GM23248 (cell line): ENCODE results near the gene MYNN. TPM values are rescaled to one million over a fixed set of nuclear protein-coding genes. Genes with fewer than 3 reads are reported as not detected.

Source experiments
- DNase-seq: peaks from one replicate; pipeline ENCODE4 v3.0.0-alpha.2; 2015
- H2AFZ ChIP-seq: fragments of 200-600 bp; sonication (generic); 2 replicates; pipeline ENCODE4 v1.6.1; 2016; ENCODE audit warnings: antibody characterized with exemption
- H3F3A ChIP-seq: fragments of 200-600 bp; sonication (generic); 2 replicates; pipeline ENCODE4 v1.6.1; 2016; ENCODE audit warnings: mild to moderate bottlenecking, antibody characterized with exemption, mixed run types; ENCODE audit not compliant: insufficient read depth
- H3K27ac ChIP-seq: fragments of 200-600 bp; sonication (generic); 2 replicates; pipeline ENCODE4 v1.5.1; 2016; ENCODE audit warnings: mild to moderate bottlenecking
- H3K27me3 ChIP-seq: fragments of 200-600 bp; sonication (generic); replicated peaks from 2 replicates; pipeline ENCODE4 v1.6.1; 2016; ENCODE audit warnings: mild to moderate bottlenecking; ENCODE audit not compliant: insufficient read depth
- H3K36me3 ChIP-seq: fragments of 200-600 bp; sonication (generic); 2 replicates; pipeline ENCODE4 v1.6.1; 2016; ENCODE audit warnings: low read depth, mild to moderate bottlenecking
- H3K4me1 ChIP-seq: fragments of 200-600 bp; sonication (generic); 2 replicates; pipeline ENCODE4 v1.6.1; 2016; ENCODE audit warnings: mild to moderate bottlenecking; ENCODE audit not compliant: insufficient read depth
- H3K4me2 ChIP-seq: fragments of 200-600 bp; sonication (generic); one replicate; pipeline ENCODE4 v1.6.1; 2016; ENCODE audit warnings: mild to moderate bottlenecking; ENCODE audit not compliant: unreplicated experiment
- H3K4me3 ChIP-seq: fragments of 200-600 bp; sonication (generic); 2 replicates; pipeline ENCODE4 v1.5.1; 2016; ENCODE audit warnings: mild to moderate bottlenecking
- H3K79me2 ChIP-seq: fragments of 200-600 bp; sonication (generic); 2 replicates; pipeline ENCODE4 v1.6.1; 2016; ENCODE audit warnings: mild to moderate bottlenecking; ENCODE audit not compliant: insufficient read depth
- H3K9ac ChIP-seq: fragments of 200-600 bp; sonication (generic); 2 replicates; pipeline ENCODE4 v1.6.1; 2016; ENCODE audit warnings: mild to moderate bottlenecking
- H3K9me2 ChIP-seq: fragments of 200-600 bp; sonication (generic); 2 replicates; pipeline ENCODE4 v1.6.1; 2016; ENCODE audit warnings: mixed run types, mild to moderate bottlenecking, moderate library complexity; ENCODE audit not compliant: insufficient read depth
- H3K9me3 ChIP-seq: fragments of 200-600 bp; sonication (generic); one replicate; pipeline ENCODE4 v1.6.1; 2017; ENCODE audit warnings: low read depth
- H4K20me1 ChIP-seq: fragments of 200-600 bp; sonication (generic); 2 replicates; pipeline ENCODE4 v1.6.0; 2016; ENCODE audit not compliant: insufficient read depth
- EZH2 ChIP-seq: fragments of 200-600 bp; sonication (generic); IDR thresholded peaks from 2 replicates; pipeline ENCODE4 v1.6.1; 2018; ENCODE audit warnings: antibody characterized with exemption, mild to moderate bottlenecking; ENCODE audit not compliant: insufficient read depth, poor library complexity, severe bottlenecking
- EZH2phosphoT487 ChIP-seq: fragments of 200-600 bp; sonication (generic); IDR thresholded peaks from 2 replicates; pipeline ENCODE4 v1.6.1; 2018; ENCODE audit warnings: antibody characterized with exemption, moderate library complexity, mild to moderate bottlenecking, low read depth; ENCODE audit not compliant: insufficient read depth
- WGBS, 2 experiments: methylation state at CpG; one replicate each; pipeline ENCODE4 v1.1.6; 2015 to 2017; ENCODE audit warnings: low lambda C conversion rate in 2 of 2, low coverage in 1 of 2; ENCODE audit errors: missing lambda C conversion rate in 2 of 2; 5-methylcytosine and 5-hydroxymethylcytosine counted together
- in situ Hi-C: fragments of 300-500 bp; cut with MboI; formaldehyde crosslinking; loops from 2 replicates; pipeline ENCODE4 v1.15.0; 2020
- polyA plus RNA-seq: library from polyadenylated mRNA; unstranded; fragments of >200 nt; fragmentation: Nextera tagmentation; extraction: Ambion mirVana; gene quantifications from 2 replicates; pipeline ENCODE4 v1.2.1, GENCODE V29; 2016
- total RNA-seq: library from RNA; depleted of rRNA; stranded (reverse); fragments of >200 nt; shearing (Covaris generic); gene quantifications from 2 replicates; pipeline ENCODE4 v1.2.3, GENCODE V29; 2014

Gene MYNN
- total and polyA plus RNA-seq, 2 experiments from 2014 or later, result 14.4 to 18.4 TPM

DNA sequence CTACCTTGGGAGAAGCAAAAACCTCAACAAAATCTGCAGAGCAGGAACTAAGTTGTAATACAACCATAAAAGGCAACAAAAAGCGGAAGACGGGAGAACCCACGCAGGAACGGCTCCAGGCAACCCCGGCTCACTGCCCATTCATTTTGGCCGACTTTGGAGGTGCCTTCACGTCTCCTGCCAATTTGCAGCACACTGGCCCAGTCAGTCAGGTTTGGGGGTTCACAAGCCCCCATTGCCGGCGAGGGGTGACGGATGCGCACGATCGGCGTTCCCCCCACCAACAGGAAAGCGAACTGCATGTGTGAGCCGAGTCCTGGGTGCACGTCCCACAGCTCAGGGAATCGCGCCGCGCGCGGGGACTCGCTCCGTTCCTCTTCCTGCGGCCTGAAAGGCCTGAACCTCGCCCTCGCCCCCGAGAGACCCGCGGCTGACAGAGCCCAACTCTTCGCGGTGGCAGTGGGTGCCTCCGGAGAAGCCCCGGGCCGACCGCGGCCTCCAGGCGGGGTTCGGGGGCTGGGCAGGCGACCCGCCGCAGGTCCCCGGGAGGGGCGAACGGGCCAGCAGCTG is 8.8 kb upstream of the MYNN start:
- in situ Hi-C loops, result no loop called here
- 1 to 2% methylated on average over 28 to 32 of the region's 46 CpGs for WGBS, 2 experiments

DNA sequence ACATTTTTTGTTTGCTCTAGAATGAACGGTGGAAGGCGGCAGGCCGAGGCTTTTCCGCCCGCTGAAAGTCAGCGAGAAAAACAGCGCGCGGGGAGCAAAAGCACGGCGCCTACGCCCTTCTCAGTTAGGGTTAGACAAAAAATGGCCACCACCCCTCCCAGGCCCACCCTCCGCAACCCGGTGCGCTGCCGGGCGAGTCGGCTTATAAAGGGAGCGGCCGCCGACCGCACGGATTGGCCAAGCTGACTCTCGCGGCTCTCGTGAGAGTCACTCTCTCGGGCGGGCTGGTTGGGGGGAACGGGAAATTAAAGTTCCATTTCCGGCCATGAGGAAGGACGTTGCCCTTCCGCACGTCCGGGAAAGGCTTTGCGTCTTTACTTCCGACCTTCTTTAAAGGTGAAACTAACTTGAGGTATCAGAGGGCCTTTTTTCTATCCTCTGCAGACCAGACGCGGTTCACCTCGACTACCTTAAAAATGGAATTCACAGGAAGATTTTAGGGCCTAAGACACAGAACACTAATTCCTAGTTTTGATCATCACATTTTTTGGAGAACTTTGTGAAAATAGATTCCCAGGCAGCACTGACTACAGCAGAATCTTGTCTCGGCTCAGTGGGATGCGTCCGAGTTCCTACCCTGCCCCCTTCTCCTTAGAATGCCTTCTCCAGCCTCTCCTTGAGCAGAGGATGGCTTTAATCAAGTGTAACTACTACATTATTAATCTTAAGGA is 8.1 kb upstream of the MYNN start, which contains the start of gene TERC:
TERC (minus strand) TSS at position 179 of the 731 bp plus-strand sequence.
- H3F3A ChIP-seq, result peaks cover 32% of the 10 kb centered on the region
- H3K4me3 ChIP-seq, result peak within 1 kb of the TSS; percentile 82
- no peaks in the 10 kb centered on the region for H3K79me2 ChIP-seq
- peak; percentile 93 for DNase-seq
- H3K27ac ChIP-seq, result peak within 1 kb of the TSS; percentile 74
- no peaks in the 10 kb centered on the region for H3K9me2 ChIP-seq
- no peaks in the 10 kb centered on the region for H3K27me3 ChIP-seq
- in situ Hi-C loops, result no loop called here
- H2AFZ ChIP-seq, result peak within 1 kb of the TSS; percentile 92
- H4K20me1 ChIP-seq, result no peaks in the 10 kb centered on the region
- H3K36me3 ChIP-seq, result no peaks in the 10 kb centered on the region
- H3K4me2 ChIP-seq, result peak within 1 kb of the TSS; percentile 78
- H3K4me1 ChIP-seq, result peaks cover under 1% of the 10 kb centered on the region; the same call in 1 of the 2 replicates
- 14 to 17% methylated on average over 28 to 42 of the region's 42 CpGs for WGBS, 2 experiments
- TF ChIP-seq EZH2 (no peak), EZH2phosphoT487 (no peak)
- no peaks in the 10 kb centered on the region for H3K9me3 ChIP-seq
- H3K9ac ChIP-seq, result peak within 1 kb of the TSS; percentile 88

More for the DNA sequence above, 8.8 kb upstream of the MYNN start:
- Histone ChIP-seq H4K20me1 (no peaks in the 10 kb centered on the region), H3F3A (peaks cover 33% of the 10 kb centered on the region), H3K27ac (peak overlapping the region; percentile 74), H3K27me3 (no peaks in the 10 kb centered on the region), H3K4me1 (peaks cover 7% of the 10 kb centered on the region), H3K9me3 (no peaks in the 10 kb centered on the region), H3K9me2 (no peaks in the 10 kb centered on the region), H3K79me2 (no peaks in the 10 kb centered on the region), H2AFZ (peak overlapping the region; percentile 92), H3K4me3 (peak overlapping the region; percentile 82), H3K9ac (peak overlapping the region; percentile 88), H3K4me2 (peak overlapping the region; percentile 78), H3K36me3 (no peaks in the 10 kb centered on the region)
- no peak for TF ChIP-seq EZH2phosphoT487
- no peak for TF ChIP-seq EZH2
- DNase-seq, result peak; percentile 76

GRCh38 chr3:169769287-169770181 is 3.7 kb upstream of the MYNN start, which contains the start of gene ACTRT3:
Gene ACTRT3 (minus strand): TSS chr3:169769561. CDS start chr3:169769520, 41 bp downstream.
- in situ Hi-C loops, result no loop called here
- peak within 1 kb of the TSS; percentile 95 for H3K4me3 ChIP-seq
- peaks cover 6% of the 10 kb centered on the region for H3K4me1 ChIP-seq
- TF ChIP-seq EZH2, result no peak
- no peak for TF ChIP-seq EZH2phosphoT487
- H3F3A ChIP-seq, result peaks cover 35% of the 10 kb centered on the region
- H3K9me3 ChIP-seq, result no peaks in the 10 kb centered on the region
- H3K9ac ChIP-seq, result peak within 1 kb of the TSS; percentile 89
- H3K4me2 ChIP-seq, result peak within 1 kb of the TSS; percentile 95
- 5 to 6% methylated on average over 51 of the region's 51 CpGs for WGBS, 2 experiments
- peaks cover 4% of the 10 kb centered on the region; the same call in 1 of the 2 replicates for H3K36me3 ChIP-seq
- peaks cover 12% of the 10 kb centered on the region for H3K79me2 ChIP-seq
- H4K20me1 ChIP-seq, result no peaks in the 10 kb centered on the region
- peak within 1 kb of the TSS; percentile 59 for H3K27ac ChIP-seq
- peak within 1 kb of the TSS; percentile 99 for H2AFZ ChIP-seq
- H3K9me2 ChIP-seq, result no peaks in the 10 kb centered on the region
- DNase-seq, result peak; percentile 85
- H3K27me3 ChIP-seq, result no peaks in the 10 kb centered on the region
